ENCODE results near the gene TCF4.

The TCF4 gene

DNA sequence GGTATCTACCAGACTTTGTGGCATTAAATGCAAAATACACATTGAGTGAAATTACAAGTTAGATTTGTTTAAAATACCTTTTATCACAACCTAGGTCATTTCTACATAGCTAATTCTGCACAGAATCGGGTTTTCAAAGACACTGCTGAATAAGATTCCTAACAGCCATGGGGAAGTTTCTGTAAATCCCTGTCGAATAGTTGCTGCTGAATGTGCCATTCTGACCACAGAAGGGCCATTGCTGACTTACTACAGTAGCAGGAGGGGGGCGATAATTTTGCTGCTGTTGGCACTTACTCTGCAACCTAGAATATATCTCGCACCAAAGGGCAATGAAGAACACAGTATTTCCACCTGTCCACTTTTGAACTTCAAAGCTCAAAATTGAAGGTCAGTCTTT lies 232.8 kb downstream of the TCF4 start:
- TF ChIP-seq EZH2 (IDR thresholded peaks at IDR 0.05) (no peak), FOXP2 (optimal IDR thresholded peaks at IDR 0.05; ENCODE audit: control extremely low read depth, extremely low read length, insufficient read depth) (no peak), POLR2AphosphoS5 (IDR thresholded peaks at IDR 0.05; ENCODE audit: borderline replicate concordance, low read depth, low read length) (no peak)
- Histone ChIP-seq H3K4me3 (peak overlapping the region; percentile 54), H3K27ac (peak overlapping the region; percentile 86), H3K36me3 (ENCODE audit: insufficient read depth, low read length) (no peaks in the 10 kb centered on the region), H3K9ac (ENCODE audit: insufficient read length) (no peak overlapping the region), H3K9me3 (ENCODE audit: low read depth, low read length) (no peaks in the 10 kb centered on the region)
- DNase-seq (ENCODE audit: low read depth, low spot score) = no peak

GRCh38 chr18:55354795-55355194 lies 233.2 kb downstream of the TCF4 start:
- TF ChIP-seq FOXP2 (optimal IDR thresholded peaks at IDR 0.05; ENCODE audit: control extremely low read depth, extremely low read length, insufficient read depth) (no peak), POLR2AphosphoS5 (IDR thresholded peaks at IDR 0.05; ENCODE audit: borderline replicate concordance, low read depth, low read length) (no peak), EZH2 (IDR thresholded peaks at IDR 0.05) (no peak)
- Histone ChIP-seq H3K9ac (ENCODE audit: insufficient read length) (no peak overlapping the region), H3K36me3 (ENCODE audit: insufficient read depth, low read length) (no peaks in the 10 kb centered on the region), H3K27ac (peak overlapping the region; percentile 86), H3K9me3 (ENCODE audit: low read depth, low read length) (no peaks in the 10 kb centered on the region), H3K4me3 (peak overlapping the region; percentile 54)
- DNase-seq (ENCODE audit: low read depth, low spot score) = no peak

- DNase-seq (ENCODE audit: low read depth, low spot score) = no peak
- no peaks in the 10 kb centered on the region for H3K9me3 ChIP-seq (ENCODE audit: low read depth, low read length)
- TF ChIP-seq POLR2AphosphoS5 (IDR thresholded peaks at IDR 0.05; ENCODE audit: borderline replicate concordance, low read depth, low read length) (no peak; the same call in 1 of the 2 replicates), FOXP2 (optimal IDR thresholded peaks at IDR 0.05; ENCODE audit: control extremely low read depth, extremely low read length, insufficient read depth) (no peak), EZH2 (IDR thresholded peaks at IDR 0.05) (no peak)
- no peak overlapping the region for H3K9ac ChIP-seq (ENCODE audit: insufficient read length)
- H3K4me3 ChIP-seq = peak overlapping the region; percentile 54; the same call in 1 of the 2 replicates
- peak overlapping the region; percentile 86 for H3K27ac ChIP-seq
- H3K36me3 ChIP-seq (ENCODE audit: insufficient read depth, low read length) = no peaks in the 10 kb centered on the region
Measured at GRCh38 chr18:55353806-55354205, 234.2 kb downstream of the TCF4 start.

- H3K9me3 ChIP-seq (ENCODE audit: low read depth, low read length) = no peaks in the 10 kb centered on the region
- H3K27ac ChIP-seq = peak overlapping the region; percentile 86
- no peak for DNase-seq (ENCODE audit: low read depth, low spot score)
- TF ChIP-seq FOXP2 (optimal IDR thresholded peaks at IDR 0.05; ENCODE audit: control extremely low read depth, extremely low read length, insufficient read depth) = no peak
- no peak for TF ChIP-seq POLR2AphosphoS5 (IDR thresholded peaks at IDR 0.05; ENCODE audit: borderline replicate concordance, low read depth, low read length)
- TF ChIP-seq EZH2 (IDR thresholded peaks at IDR 0.05) = no peak
- H3K4me3 ChIP-seq = no peak overlapping the region; the same call in 1 of the 2 replicates
- no peak overlapping the region for H3K9ac ChIP-seq (ENCODE audit: insufficient read length)
- H3K36me3 ChIP-seq (ENCODE audit: insufficient read depth, low read length) = no peaks in the 10 kb centered on the region
Measured at GRCh38 chr18:55353391-55353790, 234.6 kb downstream of the TCF4 start.

DNA sequence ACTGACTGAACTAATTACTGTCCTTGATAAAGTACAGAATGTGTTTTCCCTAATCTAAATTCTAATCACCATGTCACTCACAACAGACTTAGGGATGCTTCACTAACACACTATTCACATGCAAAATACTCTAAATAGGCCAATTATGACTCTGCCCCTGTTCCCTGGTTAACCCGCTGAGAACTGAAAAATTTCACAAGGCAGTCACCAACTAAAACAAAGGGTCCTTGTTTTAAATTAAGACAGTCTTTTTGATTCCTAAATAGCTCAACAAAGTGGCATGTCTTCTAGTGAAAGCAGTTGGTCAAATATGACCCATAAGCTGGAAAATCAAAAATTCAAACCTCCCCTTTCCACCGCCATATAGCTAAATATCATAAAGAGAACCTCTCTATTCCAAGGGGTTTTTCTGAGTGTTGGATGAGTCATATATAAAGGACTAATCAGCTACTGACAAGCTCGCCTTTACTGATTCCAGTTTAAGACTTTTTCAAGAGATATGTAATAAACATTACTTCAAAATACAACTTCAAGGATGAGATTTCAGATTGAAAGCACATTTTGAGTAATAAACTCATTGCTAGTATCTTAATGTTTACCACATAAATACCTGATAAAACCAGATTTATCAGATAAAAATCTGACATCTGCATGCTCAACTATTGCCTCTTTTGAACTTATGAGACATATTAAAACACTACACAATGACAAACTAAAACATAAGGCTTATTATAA lies 235.8 kb downstream of the TCF4 start:
- TF ChIP-seq POLR2AphosphoS5 (IDR thresholded peaks at IDR 0.05; ENCODE audit: borderline replicate concordance, low read depth, low read length) (no peak), EZH2 (IDR thresholded peaks at IDR 0.05) (no peak), FOXP2 (optimal IDR thresholded peaks at IDR 0.05; ENCODE audit: control extremely low read depth, extremely low read length, insufficient read depth) (no peak)
- Histone ChIP-seq H3K9me3 (ENCODE audit: low read depth, low read length) (no peaks in the 10 kb centered on the region), H3K27ac (peak overlapping the region; percentile 86), H3K9ac (ENCODE audit: insufficient read length) (no peak overlapping the region), H3K36me3 (ENCODE audit: insufficient read depth, low read length) (no peaks in the 10 kb centered on the region), H3K4me3 (no peak overlapping the region)
- no peak for DNase-seq (ENCODE audit: low read depth, low spot score)

GRCh38 chr18:55351241-55351691 lies 236.7 kb downstream of the TCF4 start:
- no peak overlapping the region for H3K4me3 ChIP-seq
- peak overlapping the region; percentile 71 for H3K27ac ChIP-seq
- H3K9ac ChIP-seq (ENCODE audit: insufficient read length) = no peak overlapping the region
- DNase-seq (ENCODE audit: low read depth, low spot score) = no peak
- H3K36me3 ChIP-seq (ENCODE audit: insufficient read depth, low read length) = no peaks in the 10 kb centered on the region
- H3K9me3 ChIP-seq (ENCODE audit: low read depth, low read length) = no peaks in the 10 kb centered on the region
- TF ChIP-seq POLR2AphosphoS5 (IDR thresholded peaks at IDR 0.05; ENCODE audit: borderline replicate concordance, low read depth, low read length) = no peak
- no peak for TF ChIP-seq EZH2 (IDR thresholded peaks at IDR 0.05)
- TF ChIP-seq FOXP2 (optimal IDR thresholded peaks at IDR 0.05; ENCODE audit: control extremely low read depth, extremely low read length, insufficient read depth) = no peak

GRCh38 chr18:55349685-55350084 lies 238.3 kb downstream of the TCF4 start:
- H3K4me3 ChIP-seq = no peak overlapping the region
- H3K9ac ChIP-seq (ENCODE audit: insufficient read length) = no peak overlapping the region
- no peaks in the 10 kb centered on the region for H3K9me3 ChIP-seq (ENCODE audit: low read depth, low read length)
- H3K36me3 ChIP-seq (ENCODE audit: insufficient read depth, low read length) = no peaks in the 10 kb centered on the region
- DNase-seq (ENCODE audit: low read depth, low spot score) = no peak
- no peak overlapping the region for H3K27ac ChIP-seq
- no peak for TF ChIP-seq POLR2AphosphoS5 (IDR thresholded peaks at IDR 0.05; ENCODE audit: borderline replicate concordance, low read depth, low read length)

DNA sequence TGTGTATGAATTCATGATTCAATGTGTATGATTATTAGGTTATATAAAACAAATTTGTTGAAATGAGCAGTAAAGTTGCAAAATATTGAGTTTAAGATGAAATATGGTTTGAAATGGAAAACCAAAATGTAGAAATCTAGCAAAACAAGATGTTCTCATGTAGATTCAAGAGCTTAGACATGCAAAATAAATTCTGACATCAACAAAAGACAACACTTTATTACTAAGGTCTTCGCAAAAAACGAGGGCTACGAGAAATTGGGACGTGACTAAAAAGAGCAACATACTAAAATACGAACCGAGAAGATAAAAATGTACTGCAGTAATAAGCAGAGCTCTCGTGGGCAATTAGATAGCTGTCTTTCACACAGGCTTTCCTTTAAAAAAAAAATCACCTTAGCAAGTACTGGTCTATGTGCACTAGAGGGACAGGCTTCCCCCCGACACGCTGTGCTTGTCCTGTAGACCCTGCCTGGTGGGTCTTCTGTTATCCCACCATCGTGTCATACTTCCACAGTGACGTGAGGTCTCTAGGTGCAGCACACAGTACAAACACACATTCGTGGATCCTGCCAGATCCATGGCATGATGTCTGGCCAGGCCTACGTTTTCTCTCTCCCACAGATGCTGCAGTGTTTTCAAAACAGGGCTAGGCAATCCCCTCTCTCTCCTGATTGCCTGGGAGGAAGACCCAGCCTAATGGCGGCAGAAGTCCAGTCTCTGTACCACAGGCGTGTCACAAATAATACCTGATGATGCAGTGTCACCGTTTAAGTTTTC lies 240.8 kb downstream of the TCF4 start:
- H3K4me3 ChIP-seq = no peak overlapping the region
- no peak for DNase-seq (ENCODE audit: low read depth, low spot score)

More for the DNA sequence above, 240.8 kb downstream of the TCF4 start:
- no peaks in the 10 kb centered on the region for H3K36me3 ChIP-seq (ENCODE audit: insufficient read depth, low read length)
- no peak overlapping the region for H3K9ac ChIP-seq (ENCODE audit: insufficient read length)
- no peak overlapping the region for H3K27ac ChIP-seq
- no peak for TF ChIP-seq POLR2AphosphoS5 (IDR thresholded peaks at IDR 0.05; ENCODE audit: borderline replicate concordance, low read depth, low read length)
- no peak for TF ChIP-seq FOXP2 (optimal IDR thresholded peaks at IDR 0.05; ENCODE audit: control extremely low read depth, extremely low read length, insufficient read depth)
- no peak for TF ChIP-seq EZH2 (IDR thresholded peaks at IDR 0.05)
- H3K9me3 ChIP-seq (ENCODE audit: low read depth, low read length) = no peaks in the 10 kb centered on the region
